Globus pallidus (tissue), 1 donor: ENCODE results near the gene NTNG1.

Source experiments
- DNase-seq: peaks from one replicate; pipeline ENCODE4 v3.0.0-alpha.2; 2015; ENCODE audit warnings: low spot score

NTNG1 gene

GRCh38 chr1:107413546-107413945, 272.7 kb downstream of the NTNG1 start:
- no peak for DNase-seq

GRCh38 chr1:107413951-107414350, 273.1 kb downstream of the NTNG1 start:
- DNase-seq: no peak

GRCh38 chr1:107414550-107414949, 273.7 kb downstream of the NTNG1 start:
- DNase-seq: no peak

- DNase-seq: no peak
These were observed 274.4 kb downstream of the NTNG1 start for GRCh38 chr1:107415241-107415640.

GRCh38 chr1:107419003-107419402, 278.2 kb downstream of the NTNG1 start:
- no peak for DNase-seq

- DNase-seq: no peak
These were observed 282.1 kb downstream of the NTNG1 start for GRCh38 chr1:107422901-107423300.

GRCh38 chr1:107430540-107431228, 289.8 kb downstream of the NTNG1 start:
- DNase-seq: peak; percentile 50

GRCh38 chr1:107432108-107432507, 291.3 kb downstream of the NTNG1 start:
- DNase-seq: no peak

- DNase-seq: no peak
These were observed 292.2 kb downstream of the NTNG1 start for GRCh38 chr1:107433068-107433467.

GRCh38 chr1:107433635-107434360, 293.0 kb downstream of the NTNG1 start:
- no peak for DNase-seq

GRCh38 chr1:107434361-107434693, 293.5 kb downstream of the NTNG1 start:
- no peak for DNase-seq

GRCh38 chr1:107436552-107437241, 295.9 kb downstream of the NTNG1 start:
- no peak for DNase-seq

GRCh38 chr1:107439567-107439966, 298.7 kb downstream of the NTNG1 start:
- no peak for DNase-seq

- no peak for DNase-seq
These were observed 301.7 kb downstream of the NTNG1 start for GRCh38 chr1:107442551-107442950.

GRCh38 chr1:107443027-107443426, 302.2 kb downstream of the NTNG1 start:
- no peak for DNase-seq

GRCh38 chr1:107443860-107444259, 303.0 kb downstream of the NTNG1 start:
- DNase-seq: no peak

- DNase-seq: no peak
These were observed 303.5 kb downstream of the NTNG1 start for GRCh38 chr1:107444302-107444701.

- no peak for DNase-seq
These were observed 308.5 kb downstream of the NTNG1 start for GRCh38 chr1:107449326-107449725.

- no peak for DNase-seq
These were observed 310.2 kb downstream of the NTNG1 start for GRCh38 chr1:107450899-107451664.

GRCh38 chr1:107451715-107452114, 310.9 kb downstream of the NTNG1 start:
- no peak for DNase-seq

GRCh38 chr1:107454791-107455190, 314.0 kb downstream of the NTNG1 start:
- no peak for DNase-seq

GRCh38 chr1:107457989-107458388, 317.1 kb downstream of the NTNG1 start:
- DNase-seq: no peak
